Activated CD8-positive, alpha-beta memory T cell treated with anti-CD3 and anti-CD28 coated beads for 4 hours (primary cell): ENCODE results near the gene FBXO4.

Source experiments
- DNase-seq, 2 donors: peaks; one replicate each; pipeline ENCODE4 v3.0.0-alpha.2; 2020; ENCODE audit warnings: low read depth in 2 of 2

FBXO4 gene

DNA sequence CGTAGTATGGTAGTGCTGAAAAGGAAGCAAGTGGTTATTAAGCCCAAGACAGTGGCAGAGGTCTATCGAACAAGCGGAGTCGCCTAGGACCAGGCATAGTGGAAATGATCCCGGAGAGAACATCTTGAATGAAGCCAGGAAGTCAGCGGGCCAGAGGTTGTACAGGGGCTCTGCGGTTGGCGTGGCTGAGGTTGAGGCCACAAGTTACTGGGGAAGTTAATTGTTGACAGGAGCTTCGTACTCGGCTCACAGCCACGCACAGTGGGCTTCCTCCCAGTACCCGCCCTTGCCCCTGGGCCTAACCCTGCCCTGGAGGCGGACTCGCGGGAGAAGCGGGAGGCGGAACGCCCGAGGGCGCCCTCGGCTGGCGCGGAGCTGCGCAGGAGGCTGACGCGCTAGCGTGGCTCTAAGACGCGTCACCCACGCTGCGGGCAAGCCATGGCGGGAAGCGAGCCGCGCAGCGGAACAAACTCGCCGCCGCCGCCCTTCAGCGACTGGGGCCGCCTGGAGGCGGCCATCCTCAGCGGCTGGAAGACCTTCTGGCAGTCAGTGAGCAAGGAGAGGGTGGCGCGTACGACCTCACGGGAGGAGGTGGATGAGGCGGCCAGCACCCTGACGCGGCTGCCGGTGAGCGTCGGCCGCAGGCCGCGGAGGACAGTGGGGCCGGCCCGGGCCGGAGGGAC is at the start of gene FBXO4:
Gene FBXO4, plus strand, starts transcription at position 410 of the 683 bp plus-strand sequence. Its CDS starts 29 bp downstream, at position 439.
- peak; percentile 69 to 77 for DNase-seq

GRCh38 chr5:41876678-41877077 is 48.4 kb upstream of the FBXO4 start:
- no peak for DNase-seq

DNA sequence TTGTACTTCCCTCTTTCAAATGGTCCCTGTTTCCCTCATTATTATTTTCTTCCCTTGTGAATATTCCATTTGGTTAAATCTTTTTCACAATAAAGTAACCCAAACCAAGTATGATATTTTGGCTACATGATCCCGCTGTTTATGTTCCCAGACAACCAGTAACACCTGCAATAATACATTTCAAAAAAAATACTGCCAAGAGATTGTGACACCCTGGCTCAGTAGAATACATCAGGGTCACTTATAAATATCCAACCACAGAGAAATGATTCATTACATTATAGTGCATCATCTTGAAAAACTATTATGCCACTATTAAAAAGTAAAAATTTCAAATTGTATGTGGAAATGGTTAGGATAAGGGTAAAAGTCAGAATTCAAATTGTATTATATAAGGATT is 47.7 kb upstream of the FBXO4 start:
- DNase-seq, result no peak

DNA sequence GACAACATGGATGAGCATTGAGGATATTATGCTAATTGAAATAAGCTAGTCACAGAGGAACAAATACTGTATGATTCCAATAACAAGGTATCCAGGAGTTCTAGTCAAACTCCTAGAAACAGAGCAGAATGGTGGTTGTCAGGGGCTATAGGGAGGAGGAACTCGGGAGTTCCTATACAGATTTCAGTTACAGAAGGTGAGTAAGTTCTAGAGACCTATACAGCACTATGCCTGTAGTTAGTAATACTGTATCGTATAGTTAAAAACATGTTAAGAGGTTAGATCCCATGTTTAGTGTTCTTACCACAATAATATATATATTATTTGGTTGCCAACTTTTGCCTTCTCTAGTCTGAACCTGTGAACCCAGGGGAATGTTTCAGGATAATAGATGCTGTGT is 46.9 kb upstream of the FBXO4 start:
- DNase-seq, result no peak

DNA sequence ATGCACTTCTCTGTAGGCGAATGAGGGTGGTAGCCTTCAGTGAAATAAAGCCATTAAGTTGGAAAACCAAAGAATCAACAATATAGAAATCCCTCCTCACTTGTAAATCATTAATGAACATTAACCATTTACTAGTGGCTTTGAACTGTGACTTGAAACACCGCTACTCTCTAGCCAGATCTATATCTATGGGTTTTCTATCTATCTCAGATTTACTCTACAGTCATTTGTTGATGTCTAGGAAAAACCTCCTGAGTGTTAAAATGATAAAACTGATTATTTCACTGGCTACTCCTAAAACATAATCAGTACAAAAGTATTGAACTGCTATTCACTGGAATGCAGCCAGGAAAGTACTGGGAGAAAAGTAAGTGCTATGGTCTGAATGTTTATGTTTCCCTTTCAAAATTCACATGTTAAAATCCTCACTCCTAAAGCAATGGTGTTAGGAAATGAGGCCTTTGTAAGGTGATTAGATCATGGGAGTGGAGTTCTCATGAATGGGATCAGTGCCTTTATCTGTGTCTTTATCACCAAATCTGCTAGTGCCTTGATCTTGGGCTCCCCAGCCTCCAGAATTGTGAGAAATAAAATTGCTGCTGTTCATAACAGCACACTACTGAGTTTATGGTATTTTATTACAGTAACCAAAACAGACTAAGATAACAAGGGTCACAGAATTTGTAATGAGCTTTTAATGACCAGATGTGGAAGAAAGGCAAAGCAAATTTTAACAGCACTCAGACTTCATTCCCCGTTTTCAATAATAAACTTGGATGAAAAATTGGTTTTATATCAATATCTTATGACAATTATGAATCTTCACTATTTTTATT is 46.2 kb upstream of the FBXO4 start:
- no peak for DNase-seq

- no peak for DNase-seq
These were observed 42.3 kb upstream of the FBXO4 start for GRCh38 chr5:41882765-41883164.

- no peak for DNase-seq
These were observed 41.8 kb upstream of the FBXO4 start for GRCh38 chr5:41883243-41883642.

DNA sequence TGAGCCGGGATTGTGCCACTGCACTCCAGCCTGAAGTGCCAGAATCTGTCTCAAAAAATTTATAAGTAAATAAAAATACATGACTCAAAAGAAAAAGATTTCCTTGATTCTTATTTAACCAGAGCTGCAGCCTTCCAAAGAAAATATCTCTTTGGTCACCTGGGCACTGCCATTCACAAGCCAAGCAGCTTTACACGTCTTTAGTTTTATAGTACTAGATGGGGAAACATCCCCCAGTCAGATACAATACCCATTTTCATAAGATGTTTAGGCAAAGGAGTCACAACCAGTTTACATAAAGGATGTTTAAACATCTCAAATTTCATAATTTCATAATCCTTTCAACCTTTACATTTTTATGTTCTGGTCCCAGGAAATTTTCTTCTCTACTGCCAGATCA is 41.1 kb upstream of the FBXO4 start:
- no peak for DNase-seq

DNA sequence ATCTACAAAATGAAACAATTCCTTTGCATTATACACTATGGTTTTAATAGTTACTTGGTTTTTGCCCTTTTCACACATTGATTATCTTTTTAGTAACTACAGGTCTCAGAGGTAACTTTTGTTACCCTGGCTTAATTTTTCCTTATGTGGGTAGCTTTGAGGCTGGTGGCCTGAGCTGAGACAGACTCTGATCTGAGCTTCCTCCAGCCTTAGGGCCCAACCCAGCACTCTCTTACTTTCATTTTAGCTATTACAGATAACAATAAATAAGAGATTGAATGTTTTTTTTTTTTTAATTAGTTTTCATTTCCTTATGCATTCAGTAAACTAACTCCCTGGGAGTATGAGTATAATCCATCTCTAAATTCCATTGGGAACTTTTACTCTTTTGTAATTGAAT is 39.8 kb upstream of the FBXO4 start:
- no peak for DNase-seq

DNA sequence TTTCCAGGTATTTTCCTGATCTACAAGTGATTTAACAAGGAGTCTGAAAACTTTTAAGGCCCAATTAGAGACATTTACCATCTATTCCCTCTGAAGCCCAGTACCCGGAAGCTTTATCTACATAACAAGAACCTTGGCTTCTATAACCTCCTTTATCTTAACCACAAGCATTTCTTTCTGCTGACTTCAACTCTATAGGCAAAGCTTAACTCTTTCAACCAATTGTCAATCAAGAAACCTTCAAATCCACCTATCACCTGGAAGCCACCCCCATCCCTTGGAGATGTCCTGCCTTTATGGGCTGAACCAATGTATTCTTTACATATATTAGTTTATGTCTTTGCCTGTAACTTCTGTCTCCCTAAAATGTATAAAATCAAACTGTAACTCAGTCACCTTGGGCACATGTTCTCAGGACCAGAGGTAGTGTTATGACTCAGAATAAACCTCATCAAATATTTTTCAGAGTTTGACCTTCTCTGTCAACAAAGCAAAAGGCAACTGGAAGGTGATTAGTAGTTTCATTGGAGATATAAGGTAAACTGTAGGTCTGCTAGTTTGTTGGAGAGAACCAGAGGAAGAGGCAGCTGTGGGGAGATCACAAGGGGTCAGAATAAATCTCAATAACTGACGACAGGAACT is 33.9 kb upstream of the FBXO4 start:
- no peak for DNase-seq

- DNase-seq, result no peak
These were observed 33.0 kb upstream of the FBXO4 start for GRCh38 chr5:41892031-41892430.

GRCh38 chr5:41893074-41893851 is 31.8 kb upstream of the FBXO4 start:
- no peak for DNase-seq

DNA sequence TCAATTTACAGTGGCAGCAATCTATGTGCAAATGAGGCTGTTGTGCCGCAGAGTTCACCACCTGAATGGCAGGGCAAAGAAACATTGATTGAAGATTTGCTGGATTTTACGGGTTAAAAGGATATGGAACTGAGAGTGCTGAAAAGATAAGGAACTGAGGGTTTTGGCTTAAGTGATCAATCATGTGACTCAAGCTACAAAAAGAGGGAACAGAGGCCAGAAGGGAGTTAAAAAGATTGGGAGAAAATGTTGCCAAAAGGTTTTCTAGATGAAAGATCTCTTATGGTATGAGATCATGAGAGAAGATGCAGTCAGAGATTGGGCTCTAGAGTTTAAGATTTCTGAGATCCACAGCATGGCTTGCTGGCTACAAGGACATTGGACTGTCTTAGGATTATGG is 28.9 kb upstream of the FBXO4 start:
- DNase-seq, result no peak

DNA sequence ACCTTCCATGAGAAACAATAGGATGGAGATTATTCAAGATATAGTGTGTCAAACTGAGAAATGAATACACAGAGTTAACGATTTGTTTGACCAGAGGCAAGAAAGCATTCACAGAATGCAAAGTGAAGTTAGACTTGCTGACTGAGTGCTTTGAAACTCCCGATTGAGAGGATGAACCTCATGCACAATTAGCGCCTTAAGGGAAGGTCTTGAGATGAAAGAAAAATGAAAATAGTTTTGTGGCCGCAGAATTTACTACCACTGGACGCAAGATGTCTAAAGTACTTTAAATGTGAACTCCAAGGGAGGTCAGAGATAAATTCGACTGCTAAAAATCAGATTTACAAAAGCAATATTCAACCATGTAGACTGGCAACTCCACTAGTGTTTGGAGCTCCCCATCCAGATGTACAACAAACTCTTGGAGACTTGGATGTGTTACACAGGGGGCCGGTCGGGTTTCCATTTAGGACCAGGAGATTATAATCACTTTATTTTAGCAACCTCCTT is 21.6 kb upstream of the FBXO4 start:
- DNase-seq, result no peak

- peak; percentile 92 to 93 for DNase-seq
These were observed 20.9 kb upstream of the FBXO4 start, which contains the start of gene RIMOC1 for GRCh38 chr5:41903892-41904799. Gene RIMOC1 (plus strand): TSS chr5:41904344. CDS start chr5:41904368, 24 bp downstream.

DNA sequence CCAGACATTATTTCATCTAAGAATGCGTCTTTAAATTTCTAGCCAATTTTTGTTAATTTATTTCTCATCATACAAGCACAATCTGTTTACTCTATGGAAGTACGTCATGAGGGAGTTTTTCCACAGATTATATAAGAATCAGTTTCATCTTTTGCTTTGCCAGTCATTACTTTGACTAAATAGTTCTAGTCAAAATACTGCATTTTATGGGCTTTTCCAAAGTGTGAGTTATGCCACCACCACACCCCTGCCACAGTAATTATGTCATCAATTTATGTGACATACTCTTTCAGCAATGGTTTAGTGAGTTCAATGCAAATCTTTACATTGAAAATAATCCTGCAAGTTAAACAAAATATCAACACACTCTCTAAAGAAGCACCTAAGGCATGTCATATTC is 18.9 kb upstream of the FBXO4 start:
- no peak for DNase-seq

DNA sequence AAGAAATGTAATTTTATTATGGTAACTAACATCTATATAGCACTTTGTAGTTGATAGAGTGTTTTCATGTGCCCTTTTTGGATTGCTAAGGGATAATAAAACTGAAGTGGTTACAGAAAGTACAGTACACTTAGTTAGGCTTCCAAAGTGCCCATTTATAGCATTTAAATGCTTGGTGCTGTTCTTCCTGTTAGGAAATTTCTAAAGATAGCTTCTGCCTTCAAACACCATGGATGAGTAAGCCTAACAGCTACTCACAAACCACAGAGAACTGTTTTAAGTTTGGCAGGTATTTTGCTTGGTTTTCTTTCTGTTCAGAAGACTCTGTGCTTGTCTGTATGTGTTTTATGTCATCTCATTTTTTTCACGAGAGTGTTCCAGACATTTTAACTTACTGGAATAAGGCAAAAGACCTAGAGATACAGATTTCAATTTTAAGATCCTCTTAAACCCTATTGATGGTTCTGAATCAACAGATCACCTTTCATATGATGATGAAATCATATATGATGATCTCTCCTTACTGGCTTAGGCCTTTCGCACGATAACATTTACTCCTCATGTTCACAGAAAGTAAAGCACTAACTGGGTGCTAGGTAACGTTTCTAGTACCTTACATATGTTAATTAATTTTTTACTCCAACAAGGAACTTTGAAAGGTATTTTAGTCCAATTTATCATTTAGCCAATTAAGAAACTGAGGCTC is 16.6 kb upstream of the FBXO4 start:
- DNase-seq, result no peak

DNA sequence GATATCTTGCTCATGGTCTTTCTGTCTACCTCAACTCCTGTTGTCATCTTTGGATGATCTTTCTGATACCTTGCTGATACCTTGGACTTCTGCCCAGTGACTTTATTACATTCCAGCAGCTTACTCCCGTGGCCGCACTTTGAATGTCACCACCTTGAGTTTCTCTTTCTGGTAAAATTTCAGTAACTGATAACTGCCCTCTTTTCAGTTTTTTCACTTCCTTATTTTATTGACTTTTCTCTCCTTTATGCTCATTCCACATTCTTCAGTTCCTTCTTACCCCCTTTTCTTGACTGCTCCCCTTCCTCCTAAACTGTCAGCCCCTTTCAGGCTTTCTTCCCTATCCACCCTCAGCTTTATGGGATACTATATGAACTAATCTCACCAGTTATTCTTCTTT is 7.0 kb upstream of the FBXO4 start:
- DNase-seq, result no peak

- DNase-seq, result no peak
These were observed 3.9 kb upstream of the FBXO4 start for GRCh38 chr5:41921166-41921565.

DNA sequence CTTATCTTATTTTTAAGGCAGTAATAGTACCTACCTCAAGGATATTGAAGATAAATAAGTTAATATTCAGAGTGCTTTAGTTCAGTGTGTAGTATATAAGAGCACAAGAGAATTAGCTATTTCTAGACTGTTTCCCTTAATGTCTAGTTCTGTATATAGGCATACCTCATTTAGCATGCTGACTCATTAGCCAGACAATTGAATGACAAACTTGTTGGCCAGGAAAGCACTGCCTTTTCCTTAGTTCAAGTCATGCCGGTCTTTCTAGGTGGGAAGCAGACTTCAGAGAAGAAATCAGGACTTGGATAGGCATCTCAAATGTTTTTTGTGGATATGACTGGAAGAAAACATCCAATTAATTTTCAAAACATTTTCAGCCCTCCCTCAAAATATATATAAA is 3.2 kb upstream of the FBXO4 start:
- DNase-seq, result no peak
